OCI-LY7 (cell line): Measurements from ENCODE around the gene PCSK7.

Source experiments
- EZH2phosphoT487 ChIP-seq: fragments of 200-600 bp; sonication (generic); IDR thresholded peaks from 2 replicates; pipeline ENCODE4 v1.6.1; 2018; ENCODE audit warnings: low read depth, borderline replicate concordance, mild to moderate bottlenecking, mixed run types, antibody characterized with exemption, low read length, moderate library complexity, mixed read lengths
- TF ChIP-seq, protein P1 (sequence below): fragments of 200-600 bp; sonication (generic); conservative IDR thresholded peaks from 2 replicates; pipeline ENCODE4 v1.5.1; 2014; ENCODE audit warnings: mild to moderate bottlenecking, antibody characterized with exemption, low read length, moderate library complexity, mixed read lengths

DNA sequence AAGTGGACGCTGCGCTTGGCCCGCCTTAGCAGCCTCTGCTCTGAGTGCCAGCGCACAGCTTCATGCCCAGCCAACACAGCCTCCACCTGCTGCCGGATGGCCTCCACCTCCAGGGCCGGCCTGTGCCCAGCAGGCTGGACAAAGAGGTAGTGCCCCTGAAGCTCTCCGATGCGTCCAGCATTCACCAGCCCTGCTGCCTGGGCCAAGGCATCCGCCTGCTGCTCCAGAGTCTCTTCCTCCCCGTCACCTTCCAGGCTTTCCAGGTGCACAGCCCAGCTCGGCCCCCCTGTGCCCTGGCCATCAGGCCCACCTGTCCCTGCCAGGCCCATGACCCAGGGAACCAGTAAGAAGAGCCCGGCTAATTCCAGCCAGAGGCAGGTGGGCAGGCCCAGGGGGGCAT, 2.5 kb downstream of the PCSK7 start:
- TF ChIP-seq, protein P1, sequence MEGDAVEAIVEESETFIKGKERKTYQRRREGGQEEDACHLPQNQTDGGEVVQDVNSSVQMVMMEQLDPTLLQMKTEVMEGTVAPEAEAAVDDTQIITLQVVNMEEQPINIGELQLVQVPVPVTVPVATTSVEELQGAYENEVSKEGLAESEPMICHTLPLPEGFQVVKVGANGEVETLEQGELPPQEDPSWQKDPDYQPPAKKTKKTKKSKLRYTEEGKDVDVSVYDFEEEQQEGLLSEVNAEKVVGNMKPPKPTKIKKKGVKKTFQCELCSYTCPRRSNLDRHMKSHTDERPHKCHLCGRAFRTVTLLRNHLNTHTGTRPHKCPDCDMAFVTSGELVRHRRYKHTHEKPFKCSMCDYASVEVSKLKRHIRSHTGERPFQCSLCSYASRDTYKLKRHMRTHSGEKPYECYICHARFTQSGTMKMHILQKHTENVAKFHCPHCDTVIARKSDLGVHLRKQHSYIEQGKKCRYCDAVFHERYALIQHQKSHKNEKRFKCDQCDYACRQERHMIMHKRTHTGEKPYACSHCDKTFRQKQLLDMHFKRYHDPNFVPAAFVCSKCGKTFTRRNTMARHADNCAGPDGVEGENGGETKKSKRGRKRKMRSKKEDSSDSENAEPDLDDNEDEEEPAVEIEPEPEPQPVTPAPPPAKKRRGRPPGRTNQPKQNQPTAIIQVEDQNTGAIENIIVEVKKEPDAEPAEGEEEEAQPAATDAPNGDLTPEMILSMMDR: no peak
- TF ChIP-seq EZH2phosphoT487: no peak
